ENCODE data around the gene GTF2F2. TPM values are rescaled to one million over a fixed set of nuclear protein-coding genes. Genes with fewer than 3 reads are reported as not detected.

The GTF2F2 gene
- polyA plus RNA-seq, 1 donor (not counting 4 experiments of a cell fraction or from before 2014, with no cell fraction given): 55.5 TPM

GRCh38 chr13:45231722-45232121, 111.4 kb downstream of the GTF2F2 start:
- Histone ChIP-seq H3K9me3 (ENCODE audit: control insufficient read depth, low read depth, low read length) (no peaks in the 10 kb centered on the region), H3K4me2 (ENCODE audit: control insufficient read depth, extremely low read depth, insufficient read depth, low read depth, low read length) (no peak overlapping the region), H3K36me3 (ENCODE audit: control insufficient read depth in 2 of 2, extremely low read depth in 1 of 2, insufficient read depth in 2 of 2, low read length in 2 of 2) (peaks cover 0 to 3% of the 10 kb centered on the region in 2 experiments), H4K20me1 (ENCODE audit: control insufficient read depth, extremely low read depth, insufficient read depth, low read length) (no peaks in the 10 kb centered on the region), H3K9ac (ENCODE audit: control insufficient read depth, extremely low read depth, insufficient read depth, low read length) (no peak overlapping the region), H2AFZ (ENCODE audit: control insufficient read depth, low read length) (no peak overlapping the region), H3K27me3 (ENCODE audit: control insufficient read depth, extremely low read depth, insufficient read depth, low read length) (no peaks in the 10 kb centered on the region), H3K4me1 (ENCODE audit: control insufficient read depth, extremely low read depth, insufficient read depth, low read length) (peaks cover 12% of the 10 kb centered on the region), H3K27ac (ENCODE audit: control insufficient read depth, insufficient read depth, low read length) (no peak overlapping the region), H3K9me1 (ENCODE audit: control insufficient read depth, extremely low read depth, insufficient read depth, low read length) (no peaks in the 10 kb centered on the region), H3K4me3 (ENCODE audit: control insufficient read depth in 2 of 3, extremely low read depth in 1 of 3, insufficient read depth in 2 of 3, low read depth in 1 of 3, low read length in 3 of 3) (no peak overlapping the region), H3K79me2 (ENCODE audit: control insufficient read depth, insufficient read depth, low read length) (peaks cover 17% of the 10 kb centered on the region)
- no peak for FAIRE-seq
- DNase-seq (ENCODE audit: low read depth, low spot score): no peak
- dilution Hi-C loops (cut with MboI; ENCODE audit: extremely low pct_ligation_motif_present, low sequenced_read_pairs): no loop called here
- TF ChIP-seq, protein P1, sequence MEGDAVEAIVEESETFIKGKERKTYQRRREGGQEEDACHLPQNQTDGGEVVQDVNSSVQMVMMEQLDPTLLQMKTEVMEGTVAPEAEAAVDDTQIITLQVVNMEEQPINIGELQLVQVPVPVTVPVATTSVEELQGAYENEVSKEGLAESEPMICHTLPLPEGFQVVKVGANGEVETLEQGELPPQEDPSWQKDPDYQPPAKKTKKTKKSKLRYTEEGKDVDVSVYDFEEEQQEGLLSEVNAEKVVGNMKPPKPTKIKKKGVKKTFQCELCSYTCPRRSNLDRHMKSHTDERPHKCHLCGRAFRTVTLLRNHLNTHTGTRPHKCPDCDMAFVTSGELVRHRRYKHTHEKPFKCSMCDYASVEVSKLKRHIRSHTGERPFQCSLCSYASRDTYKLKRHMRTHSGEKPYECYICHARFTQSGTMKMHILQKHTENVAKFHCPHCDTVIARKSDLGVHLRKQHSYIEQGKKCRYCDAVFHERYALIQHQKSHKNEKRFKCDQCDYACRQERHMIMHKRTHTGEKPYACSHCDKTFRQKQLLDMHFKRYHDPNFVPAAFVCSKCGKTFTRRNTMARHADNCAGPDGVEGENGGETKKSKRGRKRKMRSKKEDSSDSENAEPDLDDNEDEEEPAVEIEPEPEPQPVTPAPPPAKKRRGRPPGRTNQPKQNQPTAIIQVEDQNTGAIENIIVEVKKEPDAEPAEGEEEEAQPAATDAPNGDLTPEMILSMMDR (optimal IDR thresholded peaks at IDR 0.05 in 1 of 3, IDR thresholded peaks at IDR 0.05 in 1 of 3, conservative IDR thresholded peaks at IDR 0.05 in 1 of 3; ENCODE audit: extremely low read depth in 1 of 3, insufficient read depth in 2 of 3, low read length in 3 of 3): no peak
- no peak for TF ChIP-seq EZH2 (IDR thresholded peaks at IDR 0.05; ENCODE audit: low read length)

DNA sequence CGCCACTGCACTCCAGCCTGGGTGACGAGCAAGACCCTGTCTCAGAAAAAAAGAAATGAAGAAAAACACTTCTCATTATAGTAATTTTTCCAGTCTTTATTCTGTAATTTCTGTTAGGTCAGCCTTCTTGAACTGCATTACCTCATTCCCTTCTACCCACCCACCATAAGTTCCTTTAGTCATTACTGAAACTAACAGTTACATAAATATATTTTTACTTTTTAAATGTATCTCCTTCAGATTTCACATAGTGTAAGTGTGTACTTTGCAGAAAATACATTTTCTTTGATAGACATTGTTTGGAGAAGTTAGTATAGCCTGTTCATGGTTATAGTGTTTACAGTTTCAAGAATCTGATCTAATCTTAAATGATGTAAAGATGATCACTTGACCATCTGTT, 112.3 kb downstream of the GTF2F2 start:
- H2AFZ ChIP-seq (ENCODE audit: control insufficient read depth, low read length): no peak overlapping the region
- peaks cover 12% of the 10 kb centered on the region for H3K4me1 ChIP-seq (ENCODE audit: control insufficient read depth, extremely low read depth, insufficient read depth, low read length)
- H3K27ac ChIP-seq (ENCODE audit: control insufficient read depth, insufficient read depth, low read length): no peak overlapping the region
- H3K4me3 ChIP-seq (ENCODE audit: control insufficient read depth in 2 of 3, extremely low read depth in 1 of 3, insufficient read depth in 2 of 3, low read depth in 1 of 3, low read length in 3 of 3): no peak overlapping the region
- H3K79me2 ChIP-seq (ENCODE audit: control insufficient read depth, insufficient read depth, low read length): peaks cover 21% of the 10 kb centered on the region
- FAIRE-seq (no peak), DNase-seq (ENCODE audit: low read depth, low spot score) (no peak)
- no peaks in the 10 kb centered on the region for H3K9me1 ChIP-seq (ENCODE audit: control insufficient read depth, extremely low read depth, insufficient read depth, low read length)
- peaks cover 0 to 3% of the 10 kb centered on the region in 2 experiments for H3K36me3 ChIP-seq (ENCODE audit: control insufficient read depth in 2 of 2, extremely low read depth in 1 of 2, insufficient read depth in 2 of 2, low read length in 2 of 2)
- H3K27me3 ChIP-seq (ENCODE audit: control insufficient read depth, extremely low read depth, insufficient read depth, low read length): no peaks in the 10 kb centered on the region
- dilution Hi-C loops (cut with MboI; ENCODE audit: extremely low pct_ligation_motif_present, low sequenced_read_pairs): no loop called here
- H3K9me3 ChIP-seq (ENCODE audit: control insufficient read depth, low read depth, low read length): no peaks in the 10 kb centered on the region
- H4K20me1 ChIP-seq (ENCODE audit: control insufficient read depth, extremely low read depth, insufficient read depth, low read length): no peaks in the 10 kb centered on the region
- H3K9ac ChIP-seq (ENCODE audit: control insufficient read depth, extremely low read depth, insufficient read depth, low read length): no peak overlapping the region
- H3K4me2 ChIP-seq (ENCODE audit: control insufficient read depth, extremely low read depth, insufficient read depth, low read depth, low read length): no peak overlapping the region
- TF ChIP-seq, protein P1 (optimal IDR thresholded peaks at IDR 0.05 in 1 of 3, IDR thresholded peaks at IDR 0.05 in 1 of 3, conservative IDR thresholded peaks at IDR 0.05 in 1 of 3; ENCODE audit: extremely low read depth in 1 of 3, insufficient read depth in 2 of 3, low read length in 3 of 3): no peak
- TF ChIP-seq EZH2 (IDR thresholded peaks at IDR 0.05; ENCODE audit: low read length): no peak
